DMS153 (cell line): ENCODE data around the gene KANSL2.
"Not testable (repeated sequence)": the region's sequence is repeated elsewhere in the genome, so short reads cannot be mapped to it uniquely, and the experiment has no call there.

Source experiments
- DNase-seq: peaks from one replicate; lab custom pipeline; 2025; lab: John Stamatoyannopoulos, UW

KANSL2 gene

DNA sequence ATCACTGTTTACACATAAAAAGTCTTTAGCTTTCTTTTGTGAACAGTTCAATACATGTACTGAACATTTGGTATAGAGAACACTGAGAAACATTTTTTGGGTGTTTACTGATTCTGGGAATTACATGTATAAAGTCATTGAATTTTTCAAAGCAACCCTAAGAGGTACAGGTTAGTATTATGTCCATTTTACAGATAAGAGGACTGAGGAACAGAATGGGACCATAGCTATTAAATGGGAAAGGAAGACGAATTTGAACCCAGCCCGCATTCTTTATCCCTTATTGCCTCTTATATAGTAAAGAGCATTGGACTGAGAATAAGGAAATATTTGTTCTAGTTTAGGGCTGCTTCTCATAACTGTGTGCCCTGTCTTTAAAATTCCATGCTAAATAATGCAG, 889 bp upstream of the KANSL2 start:
- no peak for DNase-seq

DNA sequence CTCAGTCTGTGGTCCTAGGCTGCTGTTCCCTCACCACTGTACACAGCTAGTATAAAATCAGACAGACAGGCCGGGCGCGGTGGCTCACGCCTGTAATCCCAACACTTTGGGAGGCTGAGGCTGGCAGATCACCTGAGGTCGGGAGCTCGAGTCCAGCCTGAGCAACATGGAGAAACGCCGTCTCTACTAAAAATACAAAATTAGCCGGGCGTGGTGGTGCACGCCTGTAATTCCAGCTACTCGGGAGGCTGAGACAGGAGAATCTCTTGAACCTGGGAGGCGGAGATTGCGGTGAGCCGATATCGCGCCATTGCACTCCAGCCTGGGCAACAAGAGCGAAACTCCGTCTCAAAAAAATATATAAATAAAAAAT, 481 bp upstream of the KANSL2 start:
- not testable (repeated sequence) for DNase-seq

DNA sequence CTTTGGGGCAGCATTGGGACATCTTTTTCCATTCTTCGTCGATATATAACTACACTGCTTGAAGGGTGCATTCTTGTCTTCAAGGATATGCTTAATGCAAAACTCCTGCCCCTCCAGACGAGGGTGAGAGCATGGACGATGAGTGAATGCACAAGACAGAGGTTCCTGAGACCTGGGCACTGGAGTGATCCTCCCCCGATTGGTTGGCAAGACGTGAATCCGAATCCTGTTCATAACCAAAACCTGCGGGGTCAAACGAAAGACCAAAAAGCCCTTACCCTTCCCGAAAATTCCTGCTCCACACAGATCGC, 684 bp downstream of the KANSL2 start:
- no peak for DNase-seq

DNA sequence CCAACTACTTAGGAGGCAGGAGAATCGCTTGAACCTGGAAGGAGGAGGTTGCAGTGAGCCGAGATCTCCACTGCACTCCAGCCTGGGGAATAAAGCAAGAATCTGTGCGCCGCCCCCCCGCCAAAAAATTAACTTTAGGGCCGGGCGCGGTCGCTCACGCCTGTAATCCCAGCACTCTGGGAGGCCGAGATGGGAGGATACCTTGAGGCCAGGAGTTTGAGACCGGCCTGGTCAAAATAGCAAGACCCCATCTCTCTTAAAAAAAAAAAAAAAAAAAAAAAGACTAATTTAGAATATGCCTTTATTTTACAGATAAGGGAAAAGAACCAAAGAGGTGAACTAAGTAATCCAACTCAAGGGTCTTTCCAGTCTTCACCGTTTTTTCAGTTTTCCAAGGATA, 1.2 kb downstream of the KANSL2 start:
- no peak for DNase-seq

DNA sequence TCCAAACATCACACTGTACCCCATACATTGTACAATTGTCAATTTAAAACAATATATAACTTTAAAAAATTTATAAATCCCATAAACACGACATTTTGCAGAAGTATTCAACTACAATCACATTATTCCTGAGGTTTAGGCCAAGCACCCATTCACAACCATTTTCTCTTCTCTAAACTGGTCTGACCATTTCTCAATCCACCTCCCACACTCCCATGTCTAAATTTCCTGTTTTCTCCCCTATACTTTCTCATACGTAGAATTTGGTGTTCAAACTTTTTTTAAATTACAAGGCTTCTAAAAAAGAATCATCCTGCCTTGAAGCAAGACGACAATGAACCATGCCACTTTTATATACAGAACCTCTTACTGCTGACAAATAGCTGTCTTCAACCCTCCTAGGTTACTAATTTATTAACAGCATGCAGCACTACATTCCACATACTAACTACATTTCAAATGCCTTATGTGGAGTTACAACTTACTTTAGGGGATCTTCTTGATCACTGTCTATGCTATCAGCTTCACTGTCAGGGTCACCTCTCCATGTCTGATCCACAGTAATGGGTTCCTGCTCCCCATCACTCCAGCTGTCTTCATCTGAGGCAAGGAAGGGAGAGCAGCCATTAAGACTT, 3.4 kb downstream of the KANSL2 start:
- no peak for DNase-seq

DNA sequence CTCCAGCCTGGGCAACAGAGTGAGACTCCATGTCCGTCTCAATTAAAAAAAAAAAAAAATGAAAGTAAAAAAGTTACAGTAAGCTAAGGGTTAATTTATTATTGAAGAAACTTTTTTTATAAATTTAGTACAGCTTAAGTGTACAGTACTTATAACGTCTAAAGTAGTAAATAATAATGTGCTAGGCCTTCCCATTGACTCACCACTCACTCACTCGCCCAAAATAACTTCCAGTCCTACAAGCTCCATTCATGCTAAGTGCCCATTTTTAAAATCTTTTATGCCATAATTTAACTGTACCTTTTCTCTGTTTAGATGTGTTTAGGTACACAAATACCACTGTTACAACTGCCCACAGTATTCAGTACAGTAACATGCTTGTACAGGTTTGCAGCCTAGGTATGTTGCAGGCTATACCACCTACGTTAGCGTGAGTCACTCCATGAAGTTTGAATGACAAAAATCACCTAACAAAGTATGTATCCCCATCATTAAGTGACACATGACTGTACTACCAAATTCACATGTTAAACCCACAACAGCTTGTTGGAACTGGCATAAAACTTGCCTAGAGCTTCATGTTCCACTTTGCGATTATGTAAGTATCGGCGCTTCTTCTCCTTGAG, 10.7 kb downstream of the KANSL2 start:
- no peak for DNase-seq

DNA sequence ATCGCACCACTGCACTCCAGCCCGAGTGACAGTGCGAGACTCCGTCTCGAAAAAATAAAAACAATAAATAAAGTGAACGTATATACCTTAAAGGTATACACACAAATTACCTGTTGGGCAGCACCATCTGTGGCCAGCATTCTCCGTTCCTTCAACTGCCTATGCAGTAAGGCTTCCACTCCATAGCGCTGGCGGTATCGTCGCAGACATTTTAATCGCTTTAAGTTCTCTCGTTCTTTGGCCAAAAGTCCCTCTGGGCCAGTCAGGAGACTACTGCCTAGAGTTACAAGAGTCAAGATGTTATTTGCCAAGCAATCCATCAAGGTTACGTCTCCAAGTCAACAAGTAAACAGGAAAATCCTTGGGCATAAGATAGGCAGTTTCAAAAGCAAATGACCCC, 13.0 kb downstream of the KANSL2 start:
- DNase-seq: no peak

DNA sequence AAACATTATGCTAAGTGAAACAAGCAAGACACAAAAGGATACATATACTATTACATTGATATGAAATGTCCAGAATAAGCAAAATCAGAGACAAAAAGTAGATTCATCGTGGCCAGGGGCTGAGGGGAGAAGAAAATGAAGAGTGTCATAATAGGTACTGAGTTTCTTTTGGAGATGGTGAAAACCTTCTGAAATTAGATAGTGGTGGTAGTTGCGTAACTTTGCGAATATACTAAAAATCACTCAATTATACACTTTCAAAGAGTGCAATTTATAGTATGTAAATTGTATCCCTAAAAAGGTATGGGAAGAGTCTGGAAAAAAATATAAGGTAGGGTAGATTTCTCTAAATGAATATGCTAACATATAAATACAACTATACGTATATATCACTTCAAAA, 22.2 kb downstream of the KANSL2 start:
- no peak for DNase-seq

DNA sequence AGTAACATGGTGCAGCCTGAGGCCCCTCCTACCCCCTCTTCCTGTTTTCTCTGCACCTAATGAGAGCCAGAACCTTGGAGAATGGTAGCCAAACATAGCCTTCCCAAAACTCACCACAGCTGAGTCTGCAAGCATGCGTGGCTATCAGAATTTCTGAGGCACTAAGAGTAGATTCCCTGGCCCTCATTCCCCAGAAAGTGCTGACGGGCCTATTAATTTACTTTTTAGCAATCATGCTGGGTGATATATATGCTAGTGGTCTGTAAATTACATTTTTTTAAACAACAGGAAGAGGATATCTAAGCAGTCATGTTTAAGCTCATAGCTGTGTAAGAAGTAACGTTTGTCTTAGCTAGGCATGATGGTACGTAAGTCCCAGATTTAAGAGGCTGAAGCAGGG, 30.4 kb downstream of the KANSL2 start:
- DNase-seq: no peak

DNA sequence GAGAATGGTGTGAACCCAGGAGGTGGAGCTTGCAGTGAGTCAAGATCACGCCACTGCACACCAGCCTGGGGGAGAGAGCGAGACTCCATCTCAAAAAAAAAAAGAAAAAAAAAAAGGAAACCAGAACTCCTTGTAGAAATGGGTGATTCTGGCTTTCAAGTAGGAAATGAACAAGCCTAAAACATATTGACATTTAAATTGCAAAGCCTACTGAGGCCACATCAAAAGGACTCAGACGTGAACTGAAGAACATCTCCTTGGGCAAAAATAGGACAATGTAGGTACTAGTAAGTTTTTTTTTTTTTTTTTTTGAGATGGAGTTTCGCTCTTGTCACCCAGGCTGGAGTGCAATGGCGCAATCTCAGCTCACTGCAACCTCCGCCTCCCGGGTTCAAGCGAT, 36.7 kb downstream of the KANSL2 start:
- not testable (repeated sequence) for DNase-seq

DNA sequence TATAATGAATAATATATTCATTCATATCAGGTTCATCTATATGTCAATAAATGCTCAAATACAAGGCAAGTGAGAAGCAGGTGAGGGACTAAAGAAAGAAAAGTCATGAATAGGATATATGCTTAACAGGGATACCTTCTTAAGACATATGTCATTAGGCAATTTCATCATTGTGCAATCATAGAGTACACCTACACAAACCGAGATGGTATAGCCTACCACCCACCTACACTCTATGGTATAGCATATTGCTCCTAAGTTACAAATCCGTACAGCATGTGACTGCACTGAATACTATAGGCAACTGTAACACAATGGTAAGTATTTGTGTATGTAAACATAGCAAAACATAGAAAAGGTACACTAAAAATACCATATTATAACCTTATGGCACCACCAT, 39.0 kb downstream of the KANSL2 start:
- DNase-seq: no peak

DNA sequence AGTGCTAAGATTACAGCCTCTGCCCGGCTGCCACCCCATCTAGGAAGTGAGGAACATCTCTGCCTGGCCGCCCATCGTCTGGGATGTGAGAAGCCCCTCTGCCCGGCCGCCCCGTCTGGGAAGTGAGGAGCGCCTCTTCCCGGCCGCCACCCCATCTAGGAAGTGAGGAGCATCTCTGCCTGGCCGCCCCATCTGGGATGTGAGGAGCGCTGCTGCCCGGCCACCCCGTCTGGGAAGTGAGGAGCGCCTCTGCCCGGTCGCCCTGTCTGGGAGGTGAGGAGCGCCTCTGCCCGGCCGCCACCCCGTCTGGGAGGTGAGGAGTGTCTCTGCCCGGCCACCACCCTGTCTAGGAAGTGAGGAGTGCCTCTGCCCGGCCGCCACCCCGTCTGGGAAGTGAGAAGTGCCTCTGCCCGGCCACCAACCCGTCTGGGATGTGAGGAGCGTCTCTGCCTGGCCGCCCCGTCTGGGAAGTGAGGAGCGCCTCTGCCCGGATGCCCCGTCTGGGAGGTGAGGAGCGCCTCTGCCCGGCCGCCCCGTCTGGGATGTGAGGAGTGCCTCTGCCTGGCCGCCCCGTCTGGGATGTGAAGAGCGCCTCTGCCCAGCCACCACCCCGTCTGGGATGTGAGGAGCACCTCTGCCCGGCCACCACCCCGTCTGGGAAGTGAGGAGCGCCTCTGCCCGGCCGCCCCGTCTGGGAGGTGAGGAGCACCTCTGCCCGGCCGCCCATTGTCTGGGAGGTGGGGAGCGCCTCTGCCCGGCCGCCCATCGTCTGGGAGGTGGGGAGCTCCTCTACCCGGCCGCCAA, 40.1 kb downstream of the KANSL2 start:
- DNase-seq: not testable (repeated sequence)

DNA sequence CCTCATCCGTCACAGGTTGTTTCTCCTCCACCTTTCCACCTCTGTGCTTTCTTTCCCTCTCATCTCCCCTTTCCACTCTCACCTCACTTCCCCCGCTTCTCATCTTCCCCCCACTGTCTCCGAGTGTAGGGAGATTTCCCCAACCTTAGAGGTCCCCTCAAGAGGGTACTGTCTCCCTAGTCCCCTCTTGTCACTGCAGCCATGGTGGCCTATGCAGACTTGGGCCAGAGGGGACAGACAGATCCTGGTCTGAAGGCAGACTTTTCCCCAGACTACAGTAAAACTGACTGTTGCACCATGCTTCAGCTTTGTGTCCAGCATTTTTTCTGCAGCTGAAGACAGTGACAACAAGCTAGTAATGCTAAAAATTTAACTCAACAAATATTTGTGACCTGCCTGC, 41.2 kb downstream of the KANSL2 start:
- no peak for DNase-seq

DNA sequence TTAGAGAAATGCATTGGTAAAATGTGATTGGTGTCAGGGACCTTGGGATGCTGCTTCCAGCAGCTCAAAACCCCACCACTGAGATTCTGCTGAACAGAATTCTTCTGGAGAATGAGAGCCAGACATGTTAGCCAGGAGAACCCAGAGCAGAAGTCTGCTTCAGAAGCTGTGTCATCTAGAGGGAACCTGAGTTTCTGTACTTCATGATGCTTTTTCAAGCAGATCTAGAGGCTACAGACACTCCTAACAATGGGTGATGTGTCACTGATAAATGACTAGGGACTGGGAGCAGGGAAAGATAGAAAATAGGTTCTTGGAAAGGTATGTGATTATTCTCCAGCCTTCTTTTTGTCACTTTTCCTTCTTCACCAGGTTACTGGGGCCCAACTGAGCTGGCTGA, 41.6 kb downstream of the KANSL2 start:
- no peak for DNase-seq

DNA sequence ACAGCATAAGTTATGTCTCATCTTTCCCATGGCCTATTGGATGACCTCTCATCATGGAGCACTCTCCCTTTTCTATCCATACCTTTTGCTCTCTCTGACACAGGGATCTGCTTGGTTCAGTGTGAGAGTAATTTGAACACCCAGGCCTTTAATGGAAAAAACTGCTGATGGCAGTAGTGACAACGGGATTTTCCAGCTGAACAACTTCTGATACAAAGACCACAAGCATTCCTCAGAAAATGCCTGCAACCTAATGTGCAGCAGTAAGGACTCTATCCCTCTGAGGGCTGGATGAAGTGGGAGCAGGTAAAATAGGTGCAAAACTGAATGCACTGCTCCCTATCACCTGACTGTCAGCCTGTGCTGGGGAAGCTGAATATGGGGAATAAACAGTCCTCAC, 51.0 kb downstream of the KANSL2 start:
- DNase-seq: no peak

DNA sequence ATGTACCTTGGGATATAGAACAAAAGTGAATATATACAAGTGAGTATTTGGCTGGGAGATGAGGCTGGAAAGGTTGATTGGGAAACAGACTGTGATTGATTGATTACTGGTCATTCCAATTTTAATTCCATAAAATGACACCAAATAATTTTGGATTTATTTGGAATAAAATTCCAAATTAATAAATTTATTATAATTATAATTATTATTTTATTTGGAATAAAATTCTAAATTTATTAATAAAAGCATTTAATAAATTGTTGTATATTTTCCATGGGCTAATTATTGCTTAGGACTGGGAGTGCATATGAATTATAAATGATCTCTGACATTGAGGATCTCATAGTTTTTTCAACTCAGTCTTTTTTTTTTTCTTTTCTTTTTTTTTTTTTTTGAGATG, 51.7 kb downstream of the KANSL2 start:
- DNase-seq: no peak

DNA sequence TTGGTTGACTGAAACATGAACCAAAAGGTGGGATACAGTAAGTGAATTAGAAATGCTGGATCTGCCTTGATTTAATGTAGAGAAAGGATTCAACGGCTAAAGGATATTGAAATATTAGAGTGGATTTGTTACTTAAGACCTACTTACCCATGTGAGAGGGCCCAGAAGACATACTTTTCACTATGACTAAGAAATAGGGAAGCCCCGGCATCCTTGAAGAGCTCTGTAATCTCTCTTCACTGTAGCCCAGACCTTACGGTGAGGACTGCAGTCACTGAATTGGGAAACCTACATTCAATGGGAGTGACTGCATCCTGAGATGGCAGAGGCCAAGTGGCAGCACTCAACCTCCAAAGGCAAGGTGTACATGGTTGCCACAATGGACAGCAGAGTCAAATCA, 52.5 kb downstream of the KANSL2 start:
- DNase-seq: no peak

DNA sequence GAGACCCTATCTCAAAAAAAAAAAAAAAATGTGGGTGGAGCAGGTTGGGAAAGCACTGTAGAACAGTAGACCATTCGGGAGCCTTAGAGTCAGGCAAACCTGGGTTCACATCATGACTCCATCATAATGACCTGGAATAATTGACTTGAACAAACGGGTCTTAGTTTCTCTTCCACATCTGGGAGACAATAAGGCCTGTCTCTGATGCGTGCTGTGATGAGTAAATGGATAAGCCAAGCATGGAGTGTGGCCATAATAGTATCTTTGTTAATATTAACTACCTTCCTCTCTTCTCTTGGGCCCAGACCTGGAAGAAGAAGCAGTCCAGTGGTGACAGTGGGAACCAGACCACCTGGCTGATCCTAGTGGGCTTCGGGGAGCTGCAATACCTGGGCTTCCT, 54.5 kb downstream of the KANSL2 start:
- DNase-seq: no peak

DNA sequence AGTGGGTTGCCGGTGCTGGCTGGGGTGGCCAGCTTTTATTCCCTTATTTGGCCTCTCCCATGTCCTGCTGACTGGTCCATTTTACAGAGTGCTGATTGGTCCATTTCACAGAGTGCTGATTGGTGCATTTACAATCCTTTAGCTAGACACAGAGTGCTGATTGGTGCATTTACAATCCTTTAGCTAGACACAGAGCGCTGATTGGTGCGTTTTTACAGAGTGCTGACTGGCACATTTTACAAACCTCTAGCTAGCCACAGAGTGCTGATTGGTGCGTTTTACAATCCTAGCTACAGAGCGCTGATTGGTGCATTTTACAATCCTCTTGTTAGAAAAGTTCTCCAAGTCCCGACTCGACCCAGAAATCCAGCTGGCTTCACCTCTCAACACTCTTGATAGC, 59.0 kb downstream of the KANSL2 start:
- DNase-seq: not testable (repeated sequence)

DNA sequence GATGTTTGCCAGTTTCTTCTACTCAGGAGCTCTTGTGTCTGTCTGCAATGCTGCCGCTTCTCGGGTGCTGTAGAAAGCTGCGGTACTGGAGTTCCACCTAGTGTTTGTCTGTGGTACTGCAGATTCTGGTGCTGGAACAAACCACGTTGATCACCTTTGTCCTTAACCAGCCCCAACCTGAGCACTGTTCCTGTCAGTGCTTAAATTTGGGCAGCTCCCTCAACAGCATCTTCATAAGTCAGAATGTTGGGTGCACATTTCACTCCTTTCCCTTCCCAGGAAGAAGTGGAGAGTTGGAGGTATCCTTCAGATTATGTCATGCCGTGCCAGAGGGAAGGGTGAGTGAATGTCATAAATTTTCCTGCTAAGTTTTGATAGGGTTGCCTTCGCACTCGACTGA, 63.5 kb downstream of the KANSL2 start:
- DNase-seq: peak; percentile 52

DNA sequence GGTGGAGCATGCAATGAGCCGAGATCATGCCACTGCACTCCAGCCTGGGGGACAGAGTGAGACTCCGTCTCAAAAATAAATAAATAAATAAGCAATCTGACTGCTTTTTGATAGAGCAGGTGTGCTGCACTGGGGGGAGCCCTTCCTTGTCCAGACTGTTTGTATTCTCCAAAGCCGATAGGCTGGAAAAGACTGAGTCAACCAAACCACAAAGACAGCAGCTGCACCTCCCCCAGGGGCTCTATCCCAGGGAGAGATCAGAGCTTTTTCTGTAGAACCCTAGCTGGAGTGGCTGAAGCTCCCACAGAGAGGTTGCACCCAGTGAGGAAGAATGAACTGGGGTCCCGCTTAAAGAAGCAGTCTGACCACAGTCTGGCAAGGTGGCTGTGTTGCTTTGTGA, 66.4 kb downstream of the KANSL2 start:
- DNase-seq: no peak

DNA sequence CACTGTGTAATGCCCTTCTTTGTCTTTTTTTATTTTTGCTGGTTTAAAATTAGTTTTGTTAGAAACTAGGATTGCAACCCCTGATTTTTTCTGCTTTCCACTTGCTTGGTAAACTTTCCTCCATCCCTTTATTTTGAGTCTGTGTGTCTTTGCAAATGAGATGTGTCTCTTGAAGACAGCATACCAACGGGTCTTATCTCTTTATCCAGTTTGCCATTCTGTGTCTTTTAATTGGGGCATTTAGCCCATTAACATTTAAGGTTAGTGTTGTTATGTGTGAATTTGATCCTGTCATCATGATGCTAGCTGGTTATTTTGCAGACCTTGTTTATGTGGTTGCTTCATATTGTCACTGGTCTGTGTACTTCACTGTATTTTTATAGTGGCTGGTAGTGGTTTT, 68.7 kb downstream of the KANSL2 start:
- no peak for DNase-seq
